Gastrocnemius medialis (tissue), 4 donors: ENCODE results near the gene ATP8B4.

Source experiments
- CTCF ChIP-seq, 5 experiments: fragments of 450-650 bp in 3 of 5; fragments of 200-600 bp in 2 of 5; sonication (generic) in 2 of 5; IDR thresholded peaks in 4 of 5; conservative IDR thresholded peaks in 1 of 5; 1 replicate in 4 of 5; 2 replicates in 1 of 5; pipeline ENCODE4 v1.5.1; 2016 to 2019; ENCODE audit warnings: antibody characterized with exemption in 5 of 5, mild to moderate bottlenecking in 3 of 5, moderate library complexity in 3 of 5
- POLR2A ChIP-seq, 2 donors: fragments of 450-650 bp; IDR thresholded peaks; one replicate each; pipeline ENCODE4 v1.6.1; 2017; ENCODE audit warnings: antibody characterized with exemption in 2 of 2, mild to moderate bottlenecking in 2 of 2, moderate library complexity in 2 of 2

DNA sequence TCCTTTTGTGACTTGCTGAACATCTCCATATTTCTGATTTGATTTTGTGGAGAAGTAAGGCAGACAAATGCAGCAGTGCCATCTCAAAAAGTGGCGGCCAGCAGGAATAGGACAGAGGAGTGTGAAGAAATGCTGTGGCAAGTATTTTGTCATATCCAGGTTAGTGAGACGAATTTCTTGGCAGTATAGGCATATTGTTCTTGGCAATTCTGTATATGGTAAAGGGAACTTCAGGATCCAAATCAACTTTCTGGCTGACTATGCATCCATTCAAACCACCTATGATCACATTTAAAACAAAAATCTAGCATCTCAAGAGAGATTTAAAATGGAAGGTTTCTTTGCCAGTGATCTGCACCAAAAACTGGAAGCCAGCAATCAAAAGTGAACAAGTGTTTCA is 270.2 kb downstream of the ATP8B4 start:
- no peak for TF ChIP-seq CTCF (IDR thresholded peaks at IDR 0.05 in 4 of 5, conservative IDR thresholded peaks at IDR 0.05 in 1 of 5)
- no peak for TF ChIP-seq POLR2A (IDR thresholded peaks at IDR 0.05)
